ENCODE results near the gene EXOSC9.
"Not testable (repeated sequence)": the region's sequence is repeated elsewhere in the genome, so short reads cannot be mapped to it uniquely, and the experiment has no call there.

The EXOSC9 gene

GRCh38 chr4:121800961-121801714 lies at the start of gene EXOSC9:
Gene EXOSC9, plus strand, starts transcription at chr4:121801323. Its CDS starts 102 bp downstream, at chr4:121801425.
- peak; percentile 36 to 94 (median 81) for DNase-seq

GRCh38 chr4:121752142-121752541 lies 49.0 kb upstream of the EXOSC9 start:
- DNase-seq, result not testable (repeated sequence)

- DNase-seq, result no peak
These were observed 42.1 kb upstream of the EXOSC9 start for GRCh38 chr4:121758925-121759568.

- DNase-seq, result no peak
These were observed 40.9 kb upstream of the EXOSC9 start for GRCh38 chr4:121760205-121760604.

- DNase-seq, result no peak
These were observed 36.8 kb upstream of the EXOSC9 start for GRCh38 chr4:121764303-121764701.

GRCh38 chr4:121764702-121765367 lies 36.3 kb upstream of the EXOSC9 start, which contains the start of gene SMIM43:
Gene SMIM43, minus strand, starts transcription at chr4:121765164. Its CDS starts 59 bp downstream, at chr4:121765105.
- no peak for DNase-seq

- no peak for DNase-seq
These were observed 35.8 kb upstream of the EXOSC9 start for GRCh38 chr4:121765368-121765705.

GRCh38 chr4:121765971-121766538 lies 35.1 kb upstream of the EXOSC9 start:
- DNase-seq, result no peak

- DNase-seq, result no peak
These were observed 34.0 kb upstream of the EXOSC9 start for GRCh38 chr4:121767166-121767565.

GRCh38 chr4:121769341-121769740 lies 31.8 kb upstream of the EXOSC9 start:
- DNase-seq, result no peak

GRCh38 chr4:121771869-121772268 lies 29.3 kb upstream of the EXOSC9 start:
- no peak for DNase-seq

- no peak for DNase-seq
These were observed 27.2 kb upstream of the EXOSC9 start for GRCh38 chr4:121773883-121774282.

- DNase-seq, result no peak
These were observed 24.3 kb upstream of the EXOSC9 start for GRCh38 chr4:121776610-121777401.

- no peak for DNase-seq
These were observed 23.5 kb upstream of the EXOSC9 start for GRCh38 chr4:121777625-121778024.

GRCh38 chr4:121778991-121779628 lies 22.0 kb upstream of the EXOSC9 start:
- DNase-seq, result no peak

GRCh38 chr4:121783210-121783609 lies 17.9 kb upstream of the EXOSC9 start:
- DNase-seq, result no peak

- no peak for DNase-seq
These were observed 16.7 kb upstream of the EXOSC9 start for GRCh38 chr4:121784401-121784800.

GRCh38 chr4:121784975-121785374 lies 16.1 kb upstream of the EXOSC9 start:
- no peak for DNase-seq

GRCh38 chr4:121785479-121785878 lies 15.6 kb upstream of the EXOSC9 start:
- peak in 1 of 51 donors; percentile 39 for DNase-seq

GRCh38 chr4:121786221-121786620 lies 14.9 kb upstream of the EXOSC9 start:
- DNase-seq, result no peak

GRCh38 chr4:121788896-121789295 lies 12.2 kb upstream of the EXOSC9 start:
- DNase-seq, result no peak
